ENCODE results near the gene MAGI2.

The MAGI2 gene

DNA sequence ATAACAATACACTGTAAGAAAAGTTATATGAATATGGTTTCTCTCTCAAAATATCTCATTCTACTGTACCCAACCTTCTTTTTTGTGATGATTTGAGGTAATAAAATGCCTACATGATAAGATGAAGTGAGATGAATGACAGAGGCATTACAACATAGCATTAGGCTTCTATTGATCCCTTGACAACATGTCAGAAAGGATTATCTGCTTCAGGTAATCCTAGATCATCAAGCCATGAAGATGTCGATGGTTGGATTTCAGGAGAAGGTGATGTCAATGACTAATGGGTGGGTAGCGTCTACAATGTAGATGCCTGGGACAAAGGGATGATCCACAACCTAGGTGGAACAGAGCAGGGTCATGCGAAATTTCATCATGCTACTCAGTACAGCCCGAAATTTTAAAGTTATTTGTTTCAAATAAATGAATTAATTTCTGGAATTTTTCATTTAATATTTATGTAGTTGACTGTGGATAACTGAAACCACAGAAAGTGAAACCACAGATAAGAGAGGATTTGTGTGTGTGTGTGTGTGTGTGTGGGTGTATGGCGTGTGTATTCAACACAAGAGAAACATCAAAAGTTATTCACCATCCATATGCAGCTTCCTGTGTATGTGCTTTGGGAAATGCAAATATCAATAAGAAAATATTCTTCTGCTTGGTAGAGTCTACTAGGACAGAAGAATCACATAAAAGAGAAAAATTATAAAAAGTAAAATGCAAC, 77.0 kb downstream of the MAGI2 start:
- DNase-seq (ENCODE audit: low read depth, low spot score), result no peak

DNA sequence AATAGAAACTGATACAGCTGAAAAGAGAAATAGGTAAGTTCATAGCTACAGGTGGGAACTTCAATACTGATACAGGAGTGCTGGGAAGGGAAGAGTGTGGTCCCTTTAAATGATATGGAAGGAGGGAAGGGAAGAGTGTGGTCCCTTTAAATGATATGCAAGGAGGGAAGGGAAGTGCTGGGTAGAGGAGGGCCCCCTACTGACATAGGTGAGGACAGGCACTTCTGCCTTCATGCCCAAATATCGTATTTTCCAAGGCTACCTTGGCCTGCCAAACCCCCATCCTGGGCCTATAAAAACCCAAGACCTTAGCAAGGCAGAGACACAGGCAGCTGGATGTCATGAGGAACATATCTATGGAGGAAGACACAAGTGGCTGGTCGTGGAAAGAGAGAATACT, 92.3 kb downstream of the MAGI2 start:
- peak; percentile 7 for DNase-seq (ENCODE audit: low read depth, low spot score)

DNA sequence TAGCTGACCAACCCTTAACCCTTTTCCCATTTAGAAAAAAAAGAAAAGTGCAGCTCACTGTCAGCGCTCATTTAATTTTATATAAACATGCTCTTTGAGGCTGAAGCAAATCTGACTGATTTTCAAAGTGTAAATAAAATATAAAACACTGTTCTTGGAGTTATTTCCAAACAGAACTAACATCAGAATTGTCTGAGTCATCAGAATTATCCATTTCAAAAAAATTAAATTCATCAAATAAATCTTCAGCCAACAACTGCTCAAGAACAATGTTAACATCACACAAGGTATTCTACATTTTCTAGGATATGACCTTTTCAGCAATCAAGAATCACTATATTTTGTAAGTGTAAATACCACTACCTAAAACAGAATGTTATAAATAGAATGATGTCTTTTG, 93.6 kb downstream of the MAGI2 start:
- no peak for DNase-seq (ENCODE audit: low read depth, low spot score)

DNA sequence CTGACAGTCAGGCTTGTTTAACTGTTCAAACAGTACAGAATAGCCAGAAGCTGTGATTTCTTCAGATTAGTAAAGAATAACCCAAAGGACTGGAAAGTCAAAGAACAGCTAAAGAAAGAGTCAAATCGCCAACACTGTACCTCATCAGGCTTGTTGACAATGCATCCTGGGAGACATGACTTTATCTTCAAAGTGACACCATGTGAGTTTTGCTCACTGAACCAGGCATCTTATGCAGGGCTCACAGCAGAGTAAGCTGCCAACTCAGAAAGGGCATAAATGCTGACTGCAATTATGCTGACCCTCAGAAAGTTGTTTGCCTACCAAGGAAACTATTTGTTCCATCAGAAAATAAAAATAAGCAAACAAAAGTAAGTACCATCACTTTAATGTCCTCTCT, 96.4 kb downstream of the MAGI2 start:
- DNase-seq (ENCODE audit: low read depth, low spot score), result no peak

DNA sequence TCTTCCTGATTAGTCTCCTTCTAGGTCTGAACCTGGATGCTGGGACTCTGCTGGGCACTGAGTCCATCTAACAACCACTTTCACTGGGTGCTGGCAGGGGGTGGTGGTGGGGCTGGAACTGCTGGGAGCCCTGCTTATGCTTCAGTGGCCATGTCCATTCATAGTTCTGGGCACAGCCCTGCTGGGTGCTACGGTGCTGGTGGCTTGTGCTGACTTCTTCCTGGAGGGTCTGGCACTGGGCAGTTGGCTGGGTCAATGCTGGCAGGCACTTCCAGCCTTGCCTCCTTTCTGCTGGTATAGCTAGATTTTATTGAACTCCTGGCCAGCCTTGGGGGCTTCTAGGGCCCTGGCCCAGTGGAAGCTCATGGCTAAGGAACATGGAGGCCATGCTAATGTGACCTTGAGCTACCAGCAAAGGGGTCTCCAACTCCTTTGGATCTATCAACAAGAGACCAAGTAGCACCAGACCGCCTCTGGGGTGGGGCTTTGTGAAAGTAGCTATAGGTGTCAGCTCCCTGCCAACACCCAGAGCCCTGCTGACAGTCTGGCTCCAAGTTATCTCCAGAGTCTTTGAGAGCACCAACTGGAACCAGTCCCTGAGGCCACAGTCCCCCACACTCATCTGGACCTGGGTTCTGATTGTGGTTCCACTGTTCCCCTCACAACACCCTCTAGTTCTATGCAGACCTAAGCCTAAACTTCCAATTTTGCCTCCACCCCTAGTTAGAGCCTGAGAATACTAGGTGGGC, 99.6 kb downstream of the MAGI2 start:
- no peak for DNase-seq (ENCODE audit: low read depth, low spot score)

DNA sequence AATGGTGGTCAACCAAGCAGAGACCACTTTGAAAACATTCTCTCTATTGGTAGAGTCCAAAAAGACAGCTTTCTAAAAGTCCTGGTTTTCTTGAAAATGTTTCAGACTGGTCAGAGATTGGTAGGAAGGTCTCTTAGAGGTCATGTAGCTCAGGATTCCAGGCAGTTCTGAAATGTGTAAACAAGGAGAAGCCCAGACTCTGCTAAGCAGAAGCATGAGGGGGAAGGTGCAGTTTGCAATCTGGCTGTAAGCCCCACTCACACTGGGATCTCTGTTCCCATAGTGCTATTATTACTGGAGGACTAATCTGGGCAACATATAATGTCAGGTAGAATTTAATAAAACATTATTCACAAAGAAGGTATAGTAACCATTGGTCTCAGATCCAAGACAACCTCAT, 101.1 kb downstream of the MAGI2 start:
- DNase-seq (ENCODE audit: low read depth, low spot score), result no peak

DNA sequence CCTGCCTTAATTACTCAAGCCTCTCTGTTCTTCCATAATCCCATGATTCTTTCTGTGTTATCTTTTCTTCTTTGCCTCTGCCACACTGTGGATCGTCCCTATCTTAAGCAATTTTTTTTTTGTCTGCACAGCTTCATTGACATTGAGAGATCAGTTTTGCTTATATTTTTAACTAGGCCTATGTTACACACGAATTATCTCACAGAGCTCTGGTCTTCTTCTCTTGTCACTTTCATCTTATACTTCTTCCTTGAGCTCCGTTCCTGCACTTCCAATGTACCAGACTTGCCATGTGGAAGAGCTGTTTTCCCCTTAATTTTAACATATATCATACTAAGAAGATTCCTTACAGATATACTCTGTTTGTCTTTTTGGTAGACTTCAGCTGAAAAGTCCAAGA, 106.1 kb downstream of the MAGI2 start:
- DNase-seq (ENCODE audit: low read depth, low spot score), result no peak

DNA sequence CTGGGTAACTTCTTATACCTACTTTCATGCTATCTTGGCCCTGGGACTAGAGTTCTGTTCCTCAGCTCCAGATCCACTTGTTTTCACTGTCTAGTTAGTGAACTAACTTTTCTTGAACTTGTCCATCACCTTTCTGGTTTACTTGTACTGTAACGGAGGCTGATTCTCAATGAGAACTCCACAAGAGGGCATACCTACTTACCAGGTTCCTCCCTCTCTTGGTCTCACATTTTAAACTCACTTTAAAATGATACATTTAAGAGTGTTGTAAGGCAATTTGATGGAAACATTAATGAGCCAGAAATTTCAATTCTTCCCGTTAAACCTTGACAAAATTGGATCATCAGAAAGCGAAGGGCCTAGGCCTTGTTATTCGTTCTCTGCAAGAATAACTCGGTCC, 111.6 kb downstream of the MAGI2 start:
- no peak for DNase-seq (ENCODE audit: low read depth, low spot score)

DNA sequence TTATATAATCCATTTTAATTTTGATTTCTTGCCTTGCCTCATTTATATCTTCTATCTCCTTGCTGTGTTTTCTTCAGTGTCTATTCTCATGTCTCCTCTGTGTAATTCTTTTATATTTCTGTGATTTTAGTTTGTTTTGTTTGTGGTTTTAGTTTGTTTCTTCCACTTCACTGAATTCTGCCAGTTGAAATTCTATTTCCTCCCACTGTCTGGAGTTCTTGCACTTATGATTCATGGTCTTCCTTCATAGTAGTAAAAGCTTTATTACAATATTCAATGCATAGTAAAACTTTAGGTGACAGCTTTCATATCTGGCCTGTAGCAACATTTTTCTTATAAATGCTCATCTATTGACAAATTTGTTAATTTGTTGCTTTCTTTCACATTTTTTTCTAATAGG, 113.3 kb downstream of the MAGI2 start:
- no peak for DNase-seq (ENCODE audit: low read depth, low spot score)

DNA sequence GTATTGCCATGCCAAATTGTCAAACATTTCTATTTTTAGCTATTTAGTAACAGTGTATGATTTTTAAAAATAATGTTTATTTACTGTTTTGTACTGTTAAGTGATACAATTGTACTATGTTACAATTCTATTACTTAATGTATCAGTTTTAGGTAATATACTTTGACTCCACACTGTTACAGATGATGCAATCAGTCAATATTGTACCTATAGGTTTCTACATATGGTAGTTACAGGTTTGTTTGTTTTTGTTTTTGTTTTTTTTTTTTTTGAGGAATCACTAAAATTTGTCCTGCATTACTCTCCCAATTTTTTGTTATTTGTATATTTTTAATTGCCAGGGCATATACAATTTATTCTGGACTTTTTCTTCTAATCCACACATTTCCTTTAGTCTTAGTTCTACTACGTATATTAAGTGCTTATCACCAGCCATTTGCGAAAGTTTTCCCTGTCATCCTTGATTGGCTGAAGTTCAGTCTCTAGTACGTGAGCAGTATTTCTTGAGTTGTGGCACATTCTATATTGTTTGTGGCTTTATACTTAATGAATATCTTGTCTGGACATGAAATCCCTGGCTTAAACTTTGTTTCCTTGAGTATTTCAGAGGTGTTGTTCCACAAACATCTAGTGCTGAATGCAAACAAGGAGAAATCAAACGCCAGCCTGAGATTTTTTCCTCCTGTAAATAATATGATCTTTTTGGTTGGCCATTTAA, 114.1 kb downstream of the MAGI2 start:
- no peak for DNase-seq (ENCODE audit: low read depth, low spot score)

DNA sequence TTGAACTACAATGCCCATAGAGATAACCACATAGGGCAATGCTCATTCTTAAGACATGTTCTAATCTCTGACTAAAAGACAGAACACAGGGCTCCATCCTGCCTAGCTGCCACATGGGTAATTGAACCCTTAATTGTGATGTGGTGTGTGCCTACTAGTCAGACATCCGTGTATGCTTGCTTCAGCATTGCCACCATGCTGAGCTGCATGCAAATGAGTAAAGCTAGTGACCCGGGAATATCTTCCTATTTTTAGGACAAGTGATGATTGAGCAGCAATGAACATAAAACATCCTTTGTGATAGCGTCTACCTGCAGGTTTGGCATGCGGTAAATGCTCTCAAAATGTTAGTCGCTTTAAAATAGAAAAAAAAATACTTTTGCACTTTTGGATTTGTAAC, 115.8 kb downstream of the MAGI2 start:
- no peak for DNase-seq (ENCODE audit: low read depth, low spot score)

DNA sequence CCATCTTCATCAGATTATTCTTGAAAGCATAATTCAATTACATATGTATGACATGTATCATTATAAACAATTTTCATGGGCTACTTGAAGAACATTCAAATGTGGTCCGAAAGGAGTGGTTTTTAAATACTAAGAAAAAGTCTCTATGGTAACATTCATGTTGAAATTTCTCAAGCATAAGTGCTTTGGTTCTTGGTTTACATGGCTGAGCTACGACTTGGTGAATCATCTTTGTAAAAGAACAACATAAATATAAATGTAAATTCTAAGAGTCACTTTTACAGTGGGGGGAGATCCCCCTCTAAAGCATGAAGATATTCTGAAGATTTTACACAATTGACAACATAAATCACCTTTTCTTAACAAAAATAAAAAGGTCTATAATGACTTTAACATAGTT, 118.6 kb downstream of the MAGI2 start:
- DNase-seq (ENCODE audit: low read depth, low spot score), result no peak

DNA sequence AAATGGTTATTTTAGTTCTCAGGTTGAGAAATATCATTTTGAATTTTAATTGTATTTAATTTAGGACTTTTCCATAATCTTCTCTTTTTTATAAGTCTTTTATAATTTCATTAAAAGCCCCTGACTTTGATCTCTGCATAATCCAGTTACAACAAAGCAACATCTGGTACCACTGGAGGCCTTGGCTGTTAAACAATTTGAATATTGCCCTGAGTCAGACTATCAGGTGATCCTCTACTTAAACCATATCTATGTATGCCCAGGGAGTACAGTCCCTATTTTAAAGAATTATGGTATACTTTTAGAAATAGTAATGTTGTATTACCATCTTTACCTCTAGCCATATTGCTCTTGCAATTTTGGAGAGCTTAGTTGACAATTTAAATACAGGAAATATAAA, 119.1 kb downstream of the MAGI2 start:
- no peak for DNase-seq (ENCODE audit: low read depth, low spot score)

DNA sequence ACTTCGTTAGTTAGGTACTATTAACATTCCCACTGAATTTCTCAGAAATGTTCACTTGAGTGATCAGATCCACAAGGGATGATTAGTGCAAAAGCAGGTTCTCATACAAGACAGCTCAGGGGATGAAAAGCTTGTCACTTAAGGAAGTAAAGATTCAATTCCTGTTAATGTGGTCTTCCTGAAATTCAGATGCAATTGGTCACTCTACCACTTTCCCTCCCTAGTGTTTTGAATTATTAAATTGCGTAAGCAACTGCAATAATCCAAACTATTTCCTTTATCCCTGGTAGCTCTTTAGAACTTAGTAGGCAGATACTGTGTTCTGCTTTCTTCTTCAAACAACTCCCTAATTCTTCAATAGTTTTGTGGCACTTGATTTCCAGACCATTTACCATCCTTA, 121.4 kb downstream of the MAGI2 start:
- no peak for DNase-seq (ENCODE audit: low read depth, low spot score)

DNA sequence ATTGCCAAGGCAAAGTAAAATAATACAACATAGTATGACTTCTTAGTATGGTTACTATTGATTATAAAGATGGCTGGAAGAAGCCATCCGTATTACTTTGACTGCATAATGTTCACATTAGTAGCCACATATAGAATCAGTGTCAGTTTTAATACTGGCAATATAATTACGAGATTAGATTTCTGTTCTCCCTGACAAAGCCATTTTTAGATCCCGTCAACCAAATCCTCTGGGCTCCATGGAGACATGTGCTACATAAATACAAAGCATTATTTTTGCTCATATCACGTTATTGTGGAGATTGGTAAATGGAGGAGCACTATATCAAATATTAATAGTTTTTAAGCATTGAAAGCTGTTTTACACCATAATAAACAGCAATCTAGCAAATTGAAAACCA, 124.0 kb downstream of the MAGI2 start:
- DNase-seq (ENCODE audit: low read depth, low spot score), result no peak

DNA sequence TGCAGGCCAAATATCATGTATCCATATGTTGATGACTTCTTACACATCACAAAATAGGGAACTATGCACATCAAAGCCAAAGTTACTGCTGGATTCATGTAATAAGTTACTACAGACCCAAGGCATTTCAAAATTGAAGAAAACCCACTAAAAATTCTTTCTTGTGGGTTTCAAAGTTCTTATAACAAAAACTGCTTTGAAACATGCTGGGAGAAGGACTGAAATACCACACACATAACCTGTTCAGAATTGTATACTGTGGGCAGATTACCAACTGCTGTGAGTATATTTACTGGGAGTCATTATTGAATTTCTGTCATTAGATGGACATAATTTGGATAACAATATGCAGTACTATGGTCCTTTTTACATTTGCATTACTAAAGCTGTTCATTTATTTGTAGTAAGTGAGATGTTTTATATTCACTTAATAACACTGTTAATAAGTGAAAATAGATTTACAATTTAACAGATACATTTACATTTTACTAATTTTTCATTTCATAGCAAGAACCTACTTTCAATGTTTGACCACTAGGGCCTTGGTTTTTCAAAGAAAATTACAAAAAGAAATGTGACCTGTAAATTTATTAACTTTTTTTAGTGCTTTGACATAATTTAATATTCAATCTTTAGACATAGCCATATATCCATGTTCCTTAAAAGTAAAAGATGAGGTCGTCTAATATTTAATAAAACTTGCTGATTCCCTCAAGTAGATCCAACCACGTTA, 132.6 kb downstream of the MAGI2 start:
- DNase-seq (ENCODE audit: low read depth, low spot score), result no peak

DNA sequence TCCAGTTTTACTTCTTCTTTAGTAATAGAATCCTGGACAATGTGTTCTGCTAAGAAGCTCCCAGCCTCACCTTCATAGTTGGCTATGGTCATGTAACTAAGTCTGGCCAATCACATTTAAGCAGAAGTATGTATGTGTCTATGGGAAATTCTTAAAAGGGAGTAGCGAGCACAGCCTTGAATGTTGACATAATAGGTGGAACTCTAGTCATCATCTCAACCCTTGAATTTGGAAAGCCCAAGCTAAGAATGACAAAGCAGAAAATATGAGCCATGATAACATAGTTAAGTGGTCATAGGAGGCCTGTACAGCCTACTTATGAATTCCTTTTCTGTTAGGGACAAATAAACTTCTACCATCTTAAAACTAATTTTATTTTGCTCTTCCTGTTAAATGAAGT, 134.1 kb downstream of the MAGI2 start:
- no peak for DNase-seq (ENCODE audit: low read depth, low spot score)

DNA sequence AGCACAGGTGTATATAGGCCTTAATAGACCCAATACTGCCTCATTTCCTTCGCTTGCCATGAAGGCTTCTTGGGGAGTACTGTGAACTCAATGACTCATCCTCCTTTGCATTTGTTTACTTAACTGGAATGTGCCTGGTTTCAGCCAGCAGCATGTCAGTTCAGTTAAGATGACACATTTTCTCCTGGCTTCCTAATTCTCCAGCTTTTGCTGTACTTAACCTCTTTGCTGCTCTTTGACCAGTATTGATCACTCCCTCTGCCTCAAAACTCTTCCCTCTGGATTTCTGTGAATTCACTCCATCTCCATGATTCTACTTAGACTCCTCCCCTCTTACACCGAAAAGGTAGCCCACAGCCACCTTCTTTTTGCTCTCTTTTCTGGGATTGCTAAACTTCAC, 135.7 kb downstream of the MAGI2 start:
- DNase-seq (ENCODE audit: low read depth, low spot score), result peak; percentile 59

DNA sequence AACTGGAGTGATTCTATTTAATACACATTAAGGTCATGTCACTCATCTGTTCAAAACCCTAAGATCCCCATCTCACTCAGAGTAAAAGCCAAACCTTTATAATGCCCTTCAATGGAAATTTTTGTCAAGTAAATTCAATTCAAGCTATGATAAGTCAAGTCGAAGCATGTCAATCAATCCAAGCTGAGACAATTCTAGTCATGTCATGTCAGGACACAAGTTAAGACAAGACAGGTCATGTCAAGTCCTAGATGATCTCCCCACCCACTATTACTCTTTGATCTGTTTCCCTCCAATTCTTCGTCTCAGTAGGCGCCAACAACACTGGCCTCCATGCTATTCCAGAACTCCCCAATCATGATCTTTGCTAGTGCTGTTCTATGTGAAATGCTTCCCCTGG, 141.4 kb downstream of the MAGI2 start:
- DNase-seq (ENCODE audit: low read depth, low spot score), result no peak

DNA sequence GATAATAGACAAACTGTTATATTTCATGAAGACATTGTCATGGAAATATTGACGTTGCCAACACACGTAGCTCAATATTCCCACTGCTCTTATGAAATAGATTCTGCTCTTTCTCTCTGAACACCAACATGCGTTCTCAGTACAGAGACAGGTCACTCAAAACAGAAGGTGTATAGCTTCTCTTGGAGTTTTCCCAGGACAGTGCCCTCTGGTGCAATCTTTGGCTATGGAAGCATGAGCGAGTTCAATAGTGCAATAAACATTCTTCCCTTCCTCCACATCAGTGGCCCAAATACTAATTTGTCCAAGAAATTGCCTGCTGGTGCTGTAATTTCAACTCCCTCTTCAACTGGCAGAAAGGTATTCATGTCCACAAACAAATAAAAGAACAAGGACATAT, 145.3 kb downstream of the MAGI2 start:
- no peak for DNase-seq (ENCODE audit: low read depth, low spot score)

DNA sequence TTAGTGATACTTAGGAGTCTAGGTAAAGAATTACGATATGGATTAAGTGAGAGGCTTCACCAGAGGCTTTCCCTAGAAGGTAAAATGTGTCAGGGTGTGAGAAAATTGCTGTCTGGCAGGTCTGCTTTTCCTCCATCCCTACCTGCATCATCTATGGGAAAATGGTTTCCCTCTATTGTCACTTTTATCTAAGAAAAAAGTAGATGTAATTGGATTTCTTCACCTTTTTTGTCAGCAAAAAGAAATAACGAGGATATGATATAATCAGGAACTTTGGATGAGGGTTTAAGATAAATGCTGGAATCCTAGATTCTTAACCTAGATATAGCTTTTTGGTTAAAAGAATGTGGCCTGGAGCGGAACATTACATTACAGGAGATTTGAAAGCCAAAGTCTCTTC, 146.1 kb downstream of the MAGI2 start:
- no peak for DNase-seq (ENCODE audit: low read depth, low spot score)

DNA sequence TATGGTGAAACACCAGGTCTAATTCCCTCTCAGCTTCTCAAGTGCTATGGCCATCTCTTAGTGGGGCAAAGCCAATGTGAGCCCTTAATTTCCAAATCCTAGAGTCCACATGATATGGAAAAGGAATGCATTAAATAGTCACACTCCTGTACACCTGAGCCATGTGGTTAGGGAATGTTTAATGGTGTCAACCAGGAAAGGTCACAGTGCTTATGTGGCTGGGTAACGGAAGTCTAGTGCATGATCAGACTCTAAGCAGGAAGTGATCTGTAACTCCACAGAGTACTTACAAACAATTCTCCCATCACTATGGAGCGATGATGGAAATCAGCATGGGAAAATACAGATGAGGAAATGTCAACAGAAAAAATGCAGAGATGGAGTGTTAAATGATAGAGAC, 148.8 kb downstream of the MAGI2 start:
- no peak for DNase-seq (ENCODE audit: low read depth, low spot score)
